ENCODE data around the gene PALMD. TPM values are rescaled to one million over a fixed set of nuclear protein-coding genes. Genes with fewer than 3 reads are reported as not detected.
A peak's percentile ranks its signal among the peaks of the same experiment; 100 is the strongest.

PALMD gene
- polyA plus RNA-seq, 5 donors, result 26.1 to 33.6 (median 26.9) TPM

GRCh38 chr1:99657213-99658030 lies 11.5 kb downstream of the PALMD start:
- DNase-seq, result no peak

GRCh38 chr1:99658031-99658290 lies 12.0 kb downstream of the PALMD start:
- no peak for DNase-seq

- no peak for DNase-seq
Observed at GRCh38 chr1:99659755-99660210, 13.9 kb downstream of the PALMD start.

- no peak for DNase-seq
Observed at GRCh38 chr1:99660496-99660895, 14.6 kb downstream of the PALMD start.

GRCh38 chr1:99661780-99662179 lies 15.9 kb downstream of the PALMD start:
- DNase-seq, result no peak

GRCh38 chr1:99662539-99663080 lies 16.7 kb downstream of the PALMD start:
- DNase-seq, result peak; percentile 45 to 57

GRCh38 chr1:99663501-99663900 lies 17.6 kb downstream of the PALMD start:
- no peak for DNase-seq

GRCh38 chr1:99665212-99665611 lies 19.3 kb downstream of the PALMD start:
- no peak for DNase-seq

- DNase-seq, result no peak
Observed at GRCh38 chr1:99669376-99669775, 23.5 kb downstream of the PALMD start.

- no peak for DNase-seq
Observed at GRCh38 chr1:99669821-99670220, 23.9 kb downstream of the PALMD start.

- DNase-seq, result no peak
Observed at GRCh38 chr1:99670583-99670982, 24.7 kb downstream of the PALMD start.

- DNase-seq, result no peak
Observed at GRCh38 chr1:99672038-99672437, 26.1 kb downstream of the PALMD start.

- no peak for DNase-seq
Observed at GRCh38 chr1:99672530-99673213, 26.8 kb downstream of the PALMD start.

GRCh38 chr1:99673315-99673714 lies 27.4 kb downstream of the PALMD start:
- DNase-seq, result no peak

GRCh38 chr1:99674115-99675064 lies 28.5 kb downstream of the PALMD start:
- DNase-seq, result no peak

- DNase-seq, result no peak
Observed at GRCh38 chr1:99675292-99675691, 29.4 kb downstream of the PALMD start.

GRCh38 chr1:99675994-99676393 lies 30.1 kb downstream of the PALMD start:
- no peak for DNase-seq

- DNase-seq, result no peak
Observed at GRCh38 chr1:99676876-99677275, 31.0 kb downstream of the PALMD start.

- no peak for DNase-seq
Observed at GRCh38 chr1:99677416-99677815, 31.5 kb downstream of the PALMD start.

- DNase-seq, result no peak
Observed at GRCh38 chr1:99680270-99680669, 34.4 kb downstream of the PALMD start.

GRCh38 chr1:99681583-99681982 lies 35.7 kb downstream of the PALMD start:
- DNase-seq, result no peak

GRCh38 chr1:99682291-99682751 lies 36.4 kb downstream of the PALMD start:
- no peak for DNase-seq
